ENCODE data around the gene KCP.

Gene KCP

GRCh38 chr7:128915841-128916642 lies 5.5 kb upstream of the KCP start:
- H2AFZ ChIP-seq (ENCODE audit: low read length): no peak overlapping the region
- no peaks in the 10 kb centered on the region for H3K27me3 ChIP-seq (ENCODE audit: insufficient read depth, low read length, poor library complexity, severe bottlenecking)
- H3K9ac ChIP-seq (ENCODE audit: low read depth, low read length, poor library complexity, severe bottlenecking): no peak overlapping the region
- no peaks in the 10 kb centered on the region for H3K36me3 ChIP-seq (ENCODE audit: insufficient read depth, low read length)
- no peak overlapping the region for H3K4me3 ChIP-seq (ENCODE audit: low read length, poor library complexity, severe bottlenecking)
- H3F3A ChIP-seq (ENCODE audit: low read depth): no peaks in the 10 kb centered on the region
- no peaks in the 10 kb centered on the region for H3K9me3 ChIP-seq (ENCODE audit: insufficient read depth, low read depth, low read length)
- no peaks in the 10 kb centered on the region for H3K4me1 ChIP-seq (ENCODE audit: insufficient read depth, low read length, poor library complexity, severe bottlenecking)
- no peak overlapping the region for H3K4me2 ChIP-seq (ENCODE audit: low read depth, low read length, poor library complexity, severe bottlenecking)
- no peaks in the 10 kb centered on the region for H3K79me2 ChIP-seq (ENCODE audit: insufficient read depth, low read length)
- no peaks in the 10 kb centered on the region for H3K9me2 ChIP-seq (replicated peaks; ENCODE audit: low read depth, low read length)
- no peaks in the 10 kb centered on the region for H4K20me1 ChIP-seq (ENCODE audit: insufficient read depth, low read length, poor library complexity, severe bottlenecking)
- TF ChIP-seq CTCF (conservative IDR thresholded peaks at IDR 0.05; ENCODE audit: low read length): no peak
- no peak for TF ChIP-seq EZH2phosphoT487 (IDR thresholded peaks at IDR 0.05; ENCODE audit: borderline replicate concordance)

DNA sequence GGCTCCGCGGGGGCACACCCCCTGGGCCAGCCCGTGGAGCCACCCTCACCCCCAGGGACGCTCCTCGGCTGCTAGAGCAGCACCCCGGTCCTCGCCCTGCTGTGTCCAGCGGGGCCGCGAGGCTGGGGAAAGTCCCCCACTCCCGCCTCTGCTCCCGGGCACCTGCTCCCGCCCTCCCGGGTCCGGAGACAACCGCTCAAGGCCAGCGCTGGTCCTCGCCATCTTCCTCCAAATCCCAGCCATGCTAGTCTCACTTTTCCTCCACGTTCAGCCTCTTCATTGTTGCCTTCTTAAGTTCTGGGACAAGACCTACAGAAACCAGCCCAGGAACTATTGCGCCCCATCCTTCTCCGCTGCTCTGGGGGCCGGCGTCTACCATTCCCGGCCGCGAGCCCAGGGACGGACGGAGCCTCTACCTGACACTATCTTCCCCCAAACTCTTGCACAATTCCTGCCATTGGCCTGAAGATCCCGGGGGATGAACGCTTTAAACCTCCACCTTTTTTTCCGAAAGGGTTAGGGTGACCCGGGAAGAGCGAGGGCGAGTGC lies 4.8 kb upstream of the KCP start:
- no peaks in the 10 kb centered on the region for H3K9me3 ChIP-seq (ENCODE audit: insufficient read depth, low read depth, low read length)
- H3F3A ChIP-seq (ENCODE audit: low read depth): no peaks in the 10 kb centered on the region
- no peak overlapping the region for H3K4me3 ChIP-seq (ENCODE audit: low read length, poor library complexity, severe bottlenecking)
- no peak overlapping the region for H3K9ac ChIP-seq (ENCODE audit: low read depth, low read length, poor library complexity, severe bottlenecking)
- H3K27me3 ChIP-seq (ENCODE audit: insufficient read depth, low read length, poor library complexity, severe bottlenecking): no peaks in the 10 kb centered on the region
- H3K4me2 ChIP-seq (ENCODE audit: low read depth, low read length, poor library complexity, severe bottlenecking): no peak overlapping the region
- no peaks in the 10 kb centered on the region for H3K79me2 ChIP-seq (ENCODE audit: insufficient read depth, low read length)
- no peaks in the 10 kb centered on the region for H4K20me1 ChIP-seq (ENCODE audit: insufficient read depth, low read length, poor library complexity, severe bottlenecking)
- no peaks in the 10 kb centered on the region for H3K9me2 ChIP-seq (replicated peaks; ENCODE audit: low read depth, low read length)
- H3K4me1 ChIP-seq (ENCODE audit: insufficient read depth, low read length, poor library complexity, severe bottlenecking): no peaks in the 10 kb centered on the region
- no peak for TF ChIP-seq EZH2phosphoT487 (IDR thresholded peaks at IDR 0.05; ENCODE audit: borderline replicate concordance)
- no peak for TF ChIP-seq CTCF (conservative IDR thresholded peaks at IDR 0.05; ENCODE audit: low read length)
- no peaks in the 10 kb centered on the region for H3K36me3 ChIP-seq (ENCODE audit: insufficient read depth, low read length)
- H2AFZ ChIP-seq (ENCODE audit: low read length): no peak overlapping the region

GRCh38 chr7:128914566-128915151 lies 4.2 kb upstream of the KCP start:
- H4K20me1 ChIP-seq (ENCODE audit: insufficient read depth, low read length, poor library complexity, severe bottlenecking): no peaks in the 10 kb centered on the region
- no peaks in the 10 kb centered on the region for H3K27me3 ChIP-seq (ENCODE audit: insufficient read depth, low read length, poor library complexity, severe bottlenecking)
- no peaks in the 10 kb centered on the region for H3K9me2 ChIP-seq (replicated peaks; ENCODE audit: low read depth, low read length)
- no peak overlapping the region for H3K4me2 ChIP-seq (ENCODE audit: low read depth, low read length, poor library complexity, severe bottlenecking)
- H3K9me3 ChIP-seq (ENCODE audit: insufficient read depth, low read depth, low read length): no peaks in the 10 kb centered on the region
- H3K36me3 ChIP-seq (ENCODE audit: insufficient read depth, low read length): no peaks in the 10 kb centered on the region
- H2AFZ ChIP-seq (ENCODE audit: low read length): no peak overlapping the region
- TF ChIP-seq CTCF (conservative IDR thresholded peaks at IDR 0.05; ENCODE audit: low read length) (no peak), EZH2phosphoT487 (IDR thresholded peaks at IDR 0.05; ENCODE audit: borderline replicate concordance) (no peak)
- no peaks in the 10 kb centered on the region for H3K79me2 ChIP-seq (ENCODE audit: insufficient read depth, low read length)
- H3F3A ChIP-seq (ENCODE audit: low read depth): no peaks in the 10 kb centered on the region
- H3K4me1 ChIP-seq (ENCODE audit: insufficient read depth, low read length, poor library complexity, severe bottlenecking): no peaks in the 10 kb centered on the region
- no peak overlapping the region for H3K9ac ChIP-seq (ENCODE audit: low read depth, low read length, poor library complexity, severe bottlenecking)
- H3K4me3 ChIP-seq (ENCODE audit: low read length, poor library complexity, severe bottlenecking): no peak overlapping the region
